NCI-H1417 (cell line): ENCODE data around the gene COASY.
"Not testable (repeated sequence)": the region's sequence is repeated elsewhere in the genome, so short reads cannot be mapped to it uniquely, and the experiment has no call there.

ENCODE experiments used
- DNase-seq, 3 experiments: peaks; one replicate each; lab custom pipeline; 2025; lab: John Stamatoyannopoulos, UW

Gene COASY

DNA sequence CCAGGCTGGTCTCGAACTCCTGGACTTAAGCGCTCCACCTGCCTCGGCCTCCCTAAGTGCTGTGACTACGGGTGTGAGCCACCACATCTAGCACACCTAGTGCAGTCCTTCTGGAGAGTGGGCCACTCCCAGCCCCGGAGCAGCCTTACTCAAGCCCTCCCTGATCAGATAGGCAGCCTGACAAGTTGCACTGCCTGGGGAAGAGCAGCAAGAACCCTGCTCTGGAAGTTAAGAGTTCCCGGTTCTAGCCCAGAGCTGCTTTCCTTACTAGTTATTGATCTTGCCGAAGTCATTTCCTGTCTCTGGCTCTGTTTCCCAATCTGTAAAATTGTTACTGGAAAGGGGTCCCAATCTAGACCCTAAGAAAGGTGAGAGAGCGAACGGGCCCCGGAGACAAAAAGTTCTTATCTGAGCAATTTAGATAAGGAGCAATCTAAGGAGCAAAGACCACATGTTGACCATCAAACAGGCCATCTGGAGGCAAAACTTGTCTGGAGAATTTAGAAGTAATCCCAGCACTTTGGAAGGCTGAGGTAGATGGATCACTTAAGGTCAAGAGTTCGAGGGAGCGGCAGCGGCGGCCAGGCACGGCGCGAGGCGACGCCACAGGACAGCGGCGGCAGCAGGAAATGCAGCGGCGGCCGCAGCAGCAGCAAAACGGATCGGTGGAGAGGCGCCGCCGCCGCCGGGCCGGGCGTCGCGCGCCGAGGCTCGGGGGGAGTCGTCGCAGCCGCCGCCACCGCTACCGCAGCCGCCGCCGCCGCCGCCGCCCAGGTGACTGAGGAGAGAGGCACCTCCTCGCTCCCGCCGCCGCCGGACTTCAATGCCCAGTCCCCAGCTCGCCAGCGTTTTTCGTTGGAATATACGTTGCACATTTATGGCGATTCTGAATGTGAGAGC, 30.2 kb upstream of the COASY start:
- peak; percentile 59 to 84 (median 67) for DNase-seq

DNA sequence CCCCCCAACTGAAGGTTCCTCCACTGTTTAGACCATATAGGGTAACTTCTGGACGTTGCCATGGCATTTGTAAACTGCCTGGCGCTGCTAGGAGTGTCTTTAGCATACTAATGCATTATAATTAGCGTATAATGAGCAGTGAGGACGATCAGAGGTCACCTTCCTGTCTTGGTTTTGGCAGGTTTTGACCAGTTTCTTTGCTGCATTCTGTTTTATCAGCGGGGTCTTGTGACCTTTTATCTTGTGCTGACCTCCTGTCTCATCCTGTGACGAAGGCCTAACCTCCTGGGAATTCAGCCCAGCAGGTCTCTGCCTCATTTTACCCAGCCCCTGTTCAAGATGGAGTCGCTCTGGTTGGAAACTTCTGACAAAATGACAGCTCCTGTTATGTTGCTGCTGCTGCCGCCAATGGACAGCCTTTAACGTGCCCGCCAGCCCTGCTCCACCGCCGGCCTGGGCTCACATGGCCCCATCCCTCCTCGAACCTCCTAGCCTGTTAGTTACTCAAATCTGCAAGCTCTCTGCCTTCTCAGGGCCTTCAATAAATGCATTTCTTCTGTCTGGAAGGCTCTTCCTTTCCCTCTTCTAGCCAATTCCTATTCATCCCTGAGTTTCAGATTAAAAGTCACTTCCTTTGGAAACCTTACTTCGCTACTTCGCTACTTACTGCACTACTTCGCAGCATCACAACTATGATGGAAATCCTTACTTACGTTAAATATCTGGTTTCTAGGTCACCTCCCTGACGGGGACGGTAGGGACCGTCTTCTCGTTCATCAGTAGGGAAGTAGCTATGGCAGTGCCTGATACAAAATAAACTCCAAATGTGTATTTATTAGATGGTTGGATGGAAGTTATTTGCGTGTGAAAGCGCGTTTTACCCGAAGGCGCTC, 26.5 kb upstream of the COASY start:
- DNase-seq = no peak

DNA sequence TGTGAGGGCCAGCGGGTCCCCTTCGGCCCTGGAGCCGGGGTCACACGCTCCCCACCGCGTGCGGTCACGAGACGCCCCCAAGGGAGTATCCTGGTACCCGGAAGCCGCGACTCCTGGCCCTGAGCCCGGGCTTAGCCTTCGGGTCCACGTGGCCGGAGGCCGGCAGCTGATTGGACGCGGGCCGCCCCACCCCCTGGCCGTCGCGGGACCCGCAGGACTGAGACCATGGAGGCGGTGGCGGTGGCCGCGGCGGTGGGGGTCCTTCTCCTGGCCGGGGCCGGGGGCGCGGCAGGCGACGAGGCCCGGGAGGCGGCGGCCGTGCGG, 25.9 kb upstream of the COASY start, which contains the start of gene NAGLU:
TSS of gene NAGLU (plus strand) at position 194 of the 324 bp plus-strand sequence. CDS start at position 226, 32 bp downstream.
- peak; percentile 88 to 92 (median 92) for DNase-seq

- DNase-seq = peak; percentile 74 to 88 (median 83)
Measured at GRCh38 chr17:42536372-42537155, 25.4 kb upstream of the COASY start.

GRCh38 chr17:42537156-42537805, 24.7 kb upstream of the COASY start:
- no peak for DNase-seq

DNA sequence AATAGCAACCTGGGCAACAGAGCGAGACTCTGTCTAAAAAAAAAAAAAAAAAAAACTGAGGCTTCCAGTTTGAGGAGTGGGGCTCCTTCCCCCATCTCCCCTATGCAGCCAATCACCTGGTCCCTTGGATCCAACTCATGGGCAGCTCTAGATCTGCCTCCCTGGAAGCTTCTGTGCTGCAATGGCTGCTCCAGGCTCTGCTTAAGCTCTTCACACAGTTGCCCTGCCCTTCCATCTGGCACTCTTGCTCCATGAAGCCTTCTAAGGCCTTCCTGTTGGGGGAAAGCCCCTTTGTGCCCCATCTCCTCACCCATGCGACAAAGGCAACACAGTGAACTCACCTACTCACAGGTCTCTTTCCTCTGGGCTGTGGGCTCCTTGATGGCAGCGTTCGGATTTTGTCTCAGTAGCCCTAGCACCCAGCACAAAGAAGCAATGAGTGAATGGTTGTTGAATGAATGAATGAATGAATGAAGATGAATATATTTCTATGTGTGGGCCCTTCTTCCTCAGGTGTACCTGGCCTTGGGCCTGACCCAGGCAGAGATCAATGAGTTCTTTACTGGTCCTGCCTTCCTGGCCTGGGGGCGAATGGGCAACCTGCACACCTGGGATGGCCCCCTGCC, 24.0 kb upstream of the COASY start:
- no peak for DNase-seq

GRCh38 chr17:42538482-42538881, 23.5 kb upstream of the COASY start:
- no peak for DNase-seq

DNA sequence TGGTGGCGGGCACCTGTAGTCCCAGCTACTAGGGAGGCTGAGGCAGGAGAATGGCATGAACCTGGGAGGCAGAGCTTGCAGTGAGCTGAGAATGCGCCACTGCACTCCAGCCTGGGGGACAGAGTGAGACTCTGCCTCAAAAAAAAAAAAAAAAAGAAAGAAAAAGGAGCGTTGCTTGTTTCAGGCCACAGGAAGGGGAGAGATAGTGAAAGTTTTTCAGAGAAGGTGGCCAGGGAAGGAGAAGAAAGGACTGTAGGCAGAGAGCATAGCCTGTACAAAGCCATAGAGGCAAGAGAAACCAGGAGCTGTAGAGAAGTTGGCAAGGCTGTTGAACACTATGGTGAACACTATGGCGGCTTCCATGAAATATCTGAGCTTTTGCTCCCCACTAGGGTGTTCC, 21.4 kb upstream of the COASY start:
- not testable (repeated sequence) for DNase-seq

DNA sequence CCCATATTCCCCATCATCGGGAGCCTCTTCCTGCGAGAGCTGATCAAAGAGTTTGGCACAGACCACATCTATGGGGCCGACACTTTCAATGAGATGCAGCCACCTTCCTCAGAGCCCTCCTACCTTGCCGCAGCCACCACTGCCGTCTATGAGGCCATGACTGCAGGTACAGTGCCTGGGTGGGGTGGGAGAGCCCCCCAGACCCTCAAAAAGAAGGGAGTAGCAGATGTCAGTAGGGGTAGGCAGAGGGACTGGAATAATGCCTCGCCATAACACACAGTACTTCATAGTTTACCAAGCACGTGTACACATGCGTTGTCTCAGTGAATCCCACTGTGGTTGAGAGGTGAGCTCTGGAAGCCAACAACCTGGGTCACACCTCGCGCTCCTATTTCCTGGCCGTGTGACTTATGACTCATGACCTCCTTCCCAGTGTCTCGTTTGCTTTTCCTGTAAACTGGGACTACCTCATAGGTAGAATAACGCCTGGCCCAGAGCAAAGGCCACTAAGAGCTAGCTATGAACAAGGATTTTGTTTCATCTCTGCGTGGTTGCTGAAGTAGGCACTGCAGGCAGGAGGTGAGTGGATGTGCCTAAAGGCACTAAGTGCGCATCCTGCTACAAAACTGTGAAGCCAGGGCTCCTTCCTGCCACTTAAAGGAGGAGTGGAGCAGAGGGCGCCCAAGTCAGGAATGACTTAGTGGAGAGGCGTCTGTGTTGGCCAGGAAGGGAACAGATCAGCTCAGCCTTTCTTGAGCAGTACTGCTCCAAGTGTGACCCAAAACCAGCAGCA, 20.7 kb upstream of the COASY start:
- no peak for DNase-seq

DNA sequence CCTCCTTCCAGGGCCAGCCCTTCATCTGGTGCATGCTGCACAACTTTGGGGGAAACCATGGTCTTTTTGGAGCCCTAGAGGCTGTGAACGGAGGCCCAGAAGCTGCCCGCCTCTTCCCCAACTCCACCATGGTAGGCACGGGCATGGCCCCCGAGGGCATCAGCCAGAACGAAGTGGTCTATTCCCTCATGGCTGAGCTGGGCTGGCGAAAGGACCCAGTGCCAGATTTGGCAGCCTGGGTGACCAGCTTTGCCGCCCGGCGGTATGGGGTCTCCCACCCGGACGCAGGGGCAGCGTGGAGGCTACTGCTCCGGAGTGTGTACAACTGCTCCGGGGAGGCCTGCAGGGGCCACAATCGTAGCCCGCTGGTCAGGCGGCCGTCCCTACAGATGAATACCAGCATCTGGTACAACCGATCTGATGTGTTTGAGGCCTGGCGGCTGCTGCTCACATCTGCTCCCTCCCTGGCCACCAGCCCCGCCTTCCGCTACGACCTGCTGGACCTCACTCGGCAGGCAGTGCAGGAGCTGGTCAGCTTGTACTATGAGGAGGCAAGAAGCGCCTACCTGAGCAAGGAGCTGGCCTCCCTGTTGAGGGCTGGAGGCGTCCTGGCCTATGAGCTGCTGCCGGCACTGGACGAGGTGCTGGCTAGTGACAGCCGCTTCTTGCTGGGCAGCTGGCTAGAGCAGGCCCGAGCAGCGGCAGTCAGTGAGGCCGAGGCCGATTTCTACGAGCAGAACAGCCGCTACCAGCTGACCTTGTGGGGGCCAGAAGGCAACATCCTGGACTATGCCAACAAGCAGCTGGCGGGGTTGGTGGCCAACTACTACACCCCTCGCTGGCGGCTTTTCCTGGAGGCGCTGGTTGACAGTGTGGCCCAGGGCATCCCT, 18.5 kb upstream of the COASY start:
- DNase-seq = no peak

- DNase-seq = no peak
Measured at GRCh38 chr17:42544874-42545283, 17.1 kb upstream of the COASY start.

GRCh38 chr17:42545755-42546505, 16.0 kb upstream of the COASY start:
- not testable (repeated sequence) for DNase-seq

GRCh38 chr17:42547001-42547461, 14.9 kb upstream of the COASY start:
- DNase-seq = no peak

DNA sequence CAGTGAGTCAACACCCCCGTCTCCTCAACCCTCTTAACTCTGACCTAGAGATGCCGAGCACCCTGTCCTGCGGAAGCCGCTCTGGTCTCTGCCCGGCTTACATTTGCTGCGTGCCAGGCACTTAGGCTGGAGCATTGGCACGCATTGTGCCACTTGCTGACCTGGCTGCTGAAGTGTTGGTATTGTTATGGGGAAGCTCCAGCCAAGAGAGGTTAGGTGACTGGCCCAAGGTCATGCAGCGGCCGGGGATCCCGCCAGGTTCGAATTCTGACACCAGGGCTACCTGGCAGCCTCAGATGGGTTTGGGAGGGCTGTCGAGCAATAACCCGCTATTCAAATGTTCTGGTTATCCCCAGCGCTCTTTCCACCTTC, 14.3 kb upstream of the COASY start:
- DNase-seq = no peak

DNA sequence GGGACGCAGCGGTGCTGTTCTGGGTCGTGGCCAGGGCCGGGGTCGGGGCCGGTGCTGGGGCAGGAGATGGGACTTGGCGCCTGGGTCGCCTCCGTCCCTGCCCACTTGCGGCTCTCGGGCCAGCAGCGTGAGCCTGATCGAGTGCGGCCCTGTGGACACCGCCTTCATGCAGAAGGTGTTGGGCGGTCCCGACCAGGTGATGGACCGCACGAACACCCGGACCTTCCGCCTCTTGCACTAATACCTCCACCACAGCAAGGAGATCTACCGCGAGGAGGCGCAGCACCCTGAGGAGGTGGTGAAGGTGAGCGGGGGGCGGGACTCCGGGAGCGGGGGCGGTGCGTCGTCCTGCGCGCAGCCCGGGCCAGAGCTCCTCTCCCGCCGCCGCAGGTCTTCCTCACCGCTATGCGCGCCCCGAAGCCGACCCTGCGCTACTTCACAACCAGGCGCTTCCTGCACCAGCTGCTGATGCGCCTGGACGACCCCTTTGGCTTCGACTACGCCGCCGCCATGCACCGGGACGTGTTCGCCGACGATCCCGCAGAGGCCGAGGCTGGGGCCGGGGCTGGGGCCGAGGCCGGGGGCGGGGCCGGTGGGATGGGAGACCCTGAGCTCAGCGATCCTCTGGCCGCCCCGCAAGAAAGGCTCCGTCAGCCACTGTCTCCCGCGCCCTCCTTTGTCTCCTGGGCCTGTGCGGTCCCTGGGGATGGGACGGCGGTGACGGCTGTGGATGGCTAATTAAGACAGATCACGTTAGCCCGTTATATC, 13.7 kb upstream of the COASY start:
- DNase-seq = peak in 1 of 3 experiments; percentile 80

DNA sequence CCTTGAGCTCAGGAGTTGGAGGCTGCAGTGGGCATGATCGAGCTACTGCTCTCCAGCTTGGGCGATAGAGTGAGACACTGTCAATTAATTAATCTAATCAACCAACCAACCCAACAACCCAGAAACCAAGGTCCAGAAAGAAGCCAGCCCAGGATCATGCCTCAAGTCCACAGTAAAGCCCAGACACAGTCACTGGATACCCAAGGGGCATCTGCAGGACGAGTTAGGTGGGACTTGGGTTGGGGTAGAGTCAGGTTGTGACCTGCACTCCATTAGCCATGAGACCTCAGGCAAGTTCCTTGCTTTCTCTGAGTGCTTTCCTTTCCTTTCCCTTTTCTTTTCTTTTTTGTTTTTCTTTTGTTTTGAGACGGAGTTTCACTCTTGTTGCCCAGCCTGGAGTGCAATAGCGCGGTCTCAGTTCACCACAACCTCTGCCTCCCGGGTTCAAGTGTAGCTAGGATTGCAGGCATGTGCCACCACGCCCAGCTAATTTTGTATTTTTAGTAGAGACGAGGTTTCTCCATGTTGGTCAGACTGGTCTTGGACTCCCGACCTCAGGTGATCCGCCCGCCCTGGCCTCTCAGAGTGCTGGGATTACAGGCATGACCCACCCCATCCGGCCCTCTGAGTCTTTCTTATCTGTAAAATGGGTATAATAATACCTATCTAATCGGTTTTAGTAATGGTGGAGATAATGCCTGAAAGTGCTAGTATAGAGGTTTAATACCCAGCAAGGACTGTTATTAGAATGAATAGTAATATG, 12.8 kb upstream of the COASY start:
- DNase-seq = no peak

DNA sequence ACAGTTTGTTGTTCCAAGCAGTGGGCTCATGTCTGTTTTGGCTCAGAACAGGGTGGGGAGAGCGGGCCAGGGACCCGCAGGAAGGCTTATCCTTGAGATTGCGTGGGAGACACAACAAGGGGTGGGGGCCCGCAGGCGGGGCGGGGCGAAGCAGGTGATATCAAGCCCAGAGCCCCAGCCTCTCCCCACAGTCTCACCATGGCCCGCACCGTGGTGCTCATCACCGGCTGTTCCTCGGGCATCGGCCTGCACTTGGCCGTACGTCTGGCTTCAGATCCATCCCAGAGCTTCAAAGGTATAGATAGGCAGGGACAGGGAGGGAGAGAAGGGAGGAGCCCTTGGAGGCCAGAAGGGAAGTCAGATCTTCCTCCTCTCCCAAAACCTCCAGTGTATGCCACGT, 9.2 kb upstream of the COASY start, which contains the start of gene HSD17B1:
TSS of gene HSD17B1 (plus strand) at position 188 of the 400 bp plus-strand sequence. CDS start at position 199, 11 bp downstream.
- DNase-seq = not testable (repeated sequence)
